Astrocyte (in vitro differentiated cells and primary cell): ENCODE measurements around the gene ESYT3. TPM values are rescaled to one million over a fixed set of nuclear protein-coding genes. Genes with fewer than 3 reads are reported as not detected.

Experiments used
- DNase-seq: peaks from one replicate; pipeline ENCODE4 v3.0.0-alpha.2; 2010; ENCODE audit warnings: low read depth
- FAIRE-seq: peaks from 2 replicates; lab custom pipeline; 2011; peaks lifted over from hg19 to GRCh38; lab: Jason Lieb, UNC
- H2AFZ ChIP-seq: 2 replicates; pipeline ENCODE4 v1.6.0; 2012; ENCODE audit warnings: low read depth, low read length, inconsistent platforms
- H3K27ac ChIP-seq: 2 replicates; pipeline ENCODE4 v1.5.1; 2011; ENCODE audit warnings: low read depth, low read length, inconsistent platforms
- H3K27me3 ChIP-seq: 2 replicates; pipeline ENCODE4 v1.6.0; 2011; ENCODE audit warnings: low read length, inconsistent platforms; ENCODE audit not compliant: insufficient read depth
- H3K36me3 ChIP-seq: 2 replicates; pipeline ENCODE4 v1.5.1; 2011; ENCODE audit warnings: low read length, inconsistent platforms; ENCODE audit not compliant: insufficient read depth
- H3K4me1 ChIP-seq: 2 replicates; pipeline ENCODE4 v1.5.1; 2011; ENCODE audit warnings: low read length, inconsistent platforms; ENCODE audit not compliant: insufficient read depth
- H3K4me2 ChIP-seq: 2 replicates; pipeline ENCODE4 v1.6.0; 2012; ENCODE audit warnings: low read length, inconsistent platforms
- H3K4me3 ChIP-seq: 2 replicates; pipeline ENCODE4 v1.5.1; 2011; ENCODE audit warnings: low read depth, mild to moderate bottlenecking, low read length, inconsistent platforms; ENCODE audit not compliant: insufficient read depth
- H3K79me2 ChIP-seq: 2 replicates; pipeline ENCODE4 v1.6.0; 2012; ENCODE audit warnings: mild to moderate bottlenecking, low read length, inconsistent platforms; ENCODE audit not compliant: insufficient read depth
- H3K9ac ChIP-seq: 2 replicates; pipeline ENCODE4 v1.6.0; 2012; ENCODE audit warnings: mild to moderate bottlenecking, low read length, inconsistent platforms
- H3K9me3 ChIP-seq: 2 replicates; pipeline ENCODE4 v1.5.1; 2012; ENCODE audit warnings: low read depth, mild to moderate bottlenecking, low read length, inconsistent platforms; ENCODE audit not compliant: insufficient read depth
- H4K20me1 ChIP-seq: 2 replicates; pipeline ENCODE4 v1.6.0; 2012; ENCODE audit warnings: low read length, inconsistent platforms; ENCODE audit not compliant: insufficient read depth
- H3K27ac Mint-ChIP-seq: one replicate; pipeline ENCODE4 v1.8.0; 2021; ENCODE audit warnings: mild to moderate bottlenecking, mixed read lengths; ENCODE audit not compliant: unreplicated experiment
- H3K27me3 Mint-ChIP-seq: one replicate; pipeline ENCODE4 v1.8.0; 2021; ENCODE audit warnings: low read depth, mixed read lengths; ENCODE audit not compliant: unreplicated experiment
- H3K36me3 Mint-ChIP-seq: one replicate; pipeline ENCODE4 v1.8.0; 2021; ENCODE audit warnings: low read depth, mixed read lengths; ENCODE audit not compliant: unreplicated experiment
- H3K4me1 Mint-ChIP-seq: one replicate; pipeline ENCODE4 v1.8.0; 2021; ENCODE audit warnings: low read depth, mixed read lengths; ENCODE audit not compliant: unreplicated experiment
- H3K4me3 Mint-ChIP-seq: one replicate; pipeline ENCODE4 v1.8.0; 2021; ENCODE audit warnings: mild to moderate bottlenecking, moderate library complexity, mixed read lengths; ENCODE audit not compliant: unreplicated experiment
- H3K9me3 Mint-ChIP-seq: one replicate; pipeline ENCODE4 v1.8.0; 2021; ENCODE audit warnings: mild to moderate bottlenecking, mixed read lengths; ENCODE audit not compliant: unreplicated experiment
- CTCF ChIP-seq: IDR thresholded peaks from 2 replicates; pipeline ENCODE4 v1.5.1; 2011; ENCODE audit warnings: low read depth, mild to moderate bottlenecking, inconsistent platforms, low read length, moderate library complexity; ENCODE audit not compliant: insufficient read depth
- EZH2 ChIP-seq: IDR thresholded peaks from 2 replicates; pipeline ENCODE4 v1.6.1; 2012; ENCODE audit warnings: mild to moderate bottlenecking, low read length, inconsistent platforms; ENCODE audit not compliant: insufficient read depth
- total RNA-seq: library from RNA; stranded (reverse); gene quantifications from 2 replicates; pipeline ENCODE4 v1.2.1, GENCODE V29; 2021

Gene ESYT3
- total RNA-seq, 1 donor from 2014 or later: 2.0 TPM

GRCh38 chr3:138397983-138398382 lies 36.4 kb upstream of the ESYT3 start:
- H3K9ac ChIP-seq: no peak overlapping the region
- Mint-ChIP-seq H3K4me1 (peaks cover 14% of the 10 kb centered on the region), H3K36me3 (peaks cover 24% of the 10 kb centered on the region), H3K9me3 (peaks cover 2% of the 10 kb centered on the region), H3K27ac (no peak overlapping the region), H3K27me3 (no peaks in the 10 kb centered on the region), H3K4me3 (no peak overlapping the region)
- H3K9me3 ChIP-seq: no peaks in the 10 kb centered on the region
- no peak overlapping the region for H3K4me2 ChIP-seq
- no peak overlapping the region for H3K4me3 ChIP-seq
- TF ChIP-seq EZH2: no peak
- TF ChIP-seq CTCF: no peak
- peaks cover 3% of the 10 kb centered on the region for H3K36me3 ChIP-seq
- peaks cover 3% of the 10 kb centered on the region for H4K20me1 ChIP-seq
- no peak for DNase-seq
- H3K4me1 ChIP-seq: no peaks in the 10 kb centered on the region
- no peak overlapping the region for H2AFZ ChIP-seq
- peaks cover 5% of the 10 kb centered on the region for H3K79me2 ChIP-seq
- FAIRE-seq: no peak
- no peak overlapping the region for H3K27ac ChIP-seq
- H3K27me3 ChIP-seq: no peaks in the 10 kb centered on the region

GRCh38 chr3:138398791-138399575 lies 35.4 kb upstream of the ESYT3 start:
- no peak for TF ChIP-seq EZH2
- TF ChIP-seq CTCF: no peak
- Histone ChIP-seq H3K36me3 (peaks cover 5% of the 10 kb centered on the region), H3K27me3 (no peaks in the 10 kb centered on the region), H3K4me1 (no peaks in the 10 kb centered on the region), H3K27ac (no peak overlapping the region), H3K4me2 (no peak overlapping the region), H3K9ac (no peak overlapping the region), H3K4me3 (no peak overlapping the region), H3K79me2 (peaks cover 5% of the 10 kb centered on the region), H3K9me3 (no peaks in the 10 kb centered on the region), H4K20me1 (peaks cover 3% of the 10 kb centered on the region), H2AFZ (no peak overlapping the region)
- H3K4me3 Mint-ChIP-seq: no peak overlapping the region
- H3K36me3 Mint-ChIP-seq: peaks cover 32% of the 10 kb centered on the region
- H3K9me3 Mint-ChIP-seq: peaks cover 2% of the 10 kb centered on the region
- peaks cover 14% of the 10 kb centered on the region for H3K4me1 Mint-ChIP-seq
- H3K27me3 Mint-ChIP-seq: no peaks in the 10 kb centered on the region
- no peak overlapping the region for H3K27ac Mint-ChIP-seq
- DNase-seq (no peak), FAIRE-seq (no peak)

- Histone ChIP-seq H3K27ac (no peak overlapping the region), H3K9me3 (no peaks in the 10 kb centered on the region), H3K27me3 (no peaks in the 10 kb centered on the region), H3K4me3 (no peak overlapping the region), H4K20me1 (peaks cover 3% of the 10 kb centered on the region), H2AFZ (no peak overlapping the region), H3K4me1 (no peaks in the 10 kb centered on the region), H3K4me2 (no peak overlapping the region), H3K79me2 (peaks cover 5% of the 10 kb centered on the region), H3K9ac (no peak overlapping the region), H3K36me3 (peaks cover 5% of the 10 kb centered on the region)
- Mint-ChIP-seq H3K27ac (no peak overlapping the region), H3K27me3 (no peaks in the 10 kb centered on the region), H3K4me1 (peaks cover 13% of the 10 kb centered on the region), H3K36me3 (peaks cover 39% of the 10 kb centered on the region), H3K4me3 (no peak overlapping the region), H3K9me3 (peaks cover 2% of the 10 kb centered on the region)
- TF ChIP-seq EZH2 (no peak), CTCF (no peak)
- DNase-seq (no peak), FAIRE-seq (no peak)
Observed at GRCh38 chr3:138399766-138400165, 34.6 kb upstream of the ESYT3 start.
